ENCODE data around the gene WNT3. TPM values are rescaled to one million over a fixed set of nuclear protein-coding genes. Genes with fewer than 3 reads are reported as not detected.

WNT3 gene
- total RNA-seq, 1 donor: 1.1 TPM

GRCh38 chr17:46817151-46817900, 1.2 kb downstream of the WNT3 start:
- Histone ChIP-seq H3K27me3 (ENCODE audit: insufficient read depth, low read length) (peaks cover 76% of the 10 kb centered on the region), H3K4me2 (ENCODE audit: insufficient read depth, low read length) (no peak overlapping the region), H3K9me3 (ENCODE audit: low read depth, low read length) (no peaks in the 10 kb centered on the region), H3K36me3 (ENCODE audit: insufficient read depth, low read length) (no peaks in the 10 kb centered on the region), H3K79me2 (ENCODE audit: insufficient read depth, low read length) (no peaks in the 10 kb centered on the region), H2AFZ (ENCODE audit: low read length) (no peak overlapping the region), H3K4me3 (ENCODE audit: insufficient read depth, low read length) (no peak overlapping the region), H3K4me1 (ENCODE audit: insufficient read depth, low read length) (peaks cover 9% of the 10 kb centered on the region), H3K27ac (ENCODE audit: low read depth, low read length) (no peak overlapping the region), H4K20me1 (ENCODE audit: insufficient read depth, low read length) (no peaks in the 10 kb centered on the region)
- TF ChIP-seq, protein P1, sequence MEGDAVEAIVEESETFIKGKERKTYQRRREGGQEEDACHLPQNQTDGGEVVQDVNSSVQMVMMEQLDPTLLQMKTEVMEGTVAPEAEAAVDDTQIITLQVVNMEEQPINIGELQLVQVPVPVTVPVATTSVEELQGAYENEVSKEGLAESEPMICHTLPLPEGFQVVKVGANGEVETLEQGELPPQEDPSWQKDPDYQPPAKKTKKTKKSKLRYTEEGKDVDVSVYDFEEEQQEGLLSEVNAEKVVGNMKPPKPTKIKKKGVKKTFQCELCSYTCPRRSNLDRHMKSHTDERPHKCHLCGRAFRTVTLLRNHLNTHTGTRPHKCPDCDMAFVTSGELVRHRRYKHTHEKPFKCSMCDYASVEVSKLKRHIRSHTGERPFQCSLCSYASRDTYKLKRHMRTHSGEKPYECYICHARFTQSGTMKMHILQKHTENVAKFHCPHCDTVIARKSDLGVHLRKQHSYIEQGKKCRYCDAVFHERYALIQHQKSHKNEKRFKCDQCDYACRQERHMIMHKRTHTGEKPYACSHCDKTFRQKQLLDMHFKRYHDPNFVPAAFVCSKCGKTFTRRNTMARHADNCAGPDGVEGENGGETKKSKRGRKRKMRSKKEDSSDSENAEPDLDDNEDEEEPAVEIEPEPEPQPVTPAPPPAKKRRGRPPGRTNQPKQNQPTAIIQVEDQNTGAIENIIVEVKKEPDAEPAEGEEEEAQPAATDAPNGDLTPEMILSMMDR (IDR thresholded peaks at IDR 0.05; ENCODE audit: extremely low read depth, low read depth, low read length): no peak
- peak; percentile 63 for DNase-seq (ENCODE audit: insufficient read length, low spot score, missing footprints)

DNA sequence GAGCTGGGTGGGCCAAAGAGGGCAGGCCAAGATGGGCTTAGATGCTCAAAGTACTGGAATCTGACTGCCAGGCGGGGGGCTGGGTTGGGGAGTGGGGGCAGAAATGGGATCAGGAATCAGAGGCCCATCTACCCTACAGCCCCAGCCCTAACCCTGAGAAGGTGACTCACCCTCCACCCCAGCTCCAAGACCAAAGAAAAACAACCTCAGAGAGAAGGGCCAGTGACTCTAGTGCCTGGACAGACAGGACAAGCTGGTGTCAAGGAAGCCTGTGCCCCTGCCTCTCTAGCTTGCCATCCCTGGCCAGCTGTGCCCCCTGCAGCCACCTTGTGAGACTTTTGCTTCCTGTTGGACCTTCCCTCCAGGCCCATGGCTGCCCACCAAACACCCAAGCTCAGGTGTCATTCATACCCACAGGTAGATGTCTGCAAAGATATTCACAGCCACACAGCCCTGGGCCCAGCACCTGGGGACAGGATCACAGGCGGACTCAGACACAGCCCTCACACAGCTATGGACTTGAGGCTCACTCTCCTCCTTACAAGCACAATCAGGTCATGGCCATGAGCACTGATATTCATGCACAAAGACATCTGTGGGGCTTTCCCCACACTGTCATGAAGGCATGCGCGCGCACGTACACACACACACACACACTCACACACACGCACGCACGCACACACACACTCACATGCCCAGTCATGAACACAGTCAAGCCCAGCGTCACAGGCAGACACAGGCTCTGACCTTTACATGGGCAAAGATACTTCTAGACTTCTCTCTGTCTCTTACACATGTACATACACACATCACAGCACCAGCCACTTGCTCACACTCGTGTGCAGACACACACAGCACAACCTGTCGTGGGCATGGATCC, 2.8 kb downstream of the WNT3 start:
- no peak overlapping the region for H3K4me3 ChIP-seq (ENCODE audit: insufficient read depth, low read length)
- H3K27ac ChIP-seq (ENCODE audit: low read depth, low read length): no peak overlapping the region
- H2AFZ ChIP-seq (ENCODE audit: low read length): no peak overlapping the region
- no peaks in the 10 kb centered on the region for H3K9me3 ChIP-seq (ENCODE audit: low read depth, low read length)
- H3K4me2 ChIP-seq (ENCODE audit: insufficient read depth, low read length): no peak overlapping the region
- no peaks in the 10 kb centered on the region for H3K36me3 ChIP-seq (ENCODE audit: insufficient read depth, low read length)
- TF ChIP-seq, protein P1 (IDR thresholded peaks at IDR 0.05; ENCODE audit: extremely low read depth, low read depth, low read length): no peak
- no peaks in the 10 kb centered on the region for H3K79me2 ChIP-seq (ENCODE audit: insufficient read depth, low read length)
- no peaks in the 10 kb centered on the region for H4K20me1 ChIP-seq (ENCODE audit: insufficient read depth, low read length)
- peaks cover 60% of the 10 kb centered on the region for H3K27me3 ChIP-seq (ENCODE audit: insufficient read depth, low read length)
- DNase-seq (ENCODE audit: insufficient read length, low spot score, missing footprints): peak; percentile 87
- peaks cover 10% of the 10 kb centered on the region for H3K4me1 ChIP-seq (ENCODE audit: insufficient read depth, low read length)

- peak; percentile 18 for DNase-seq (ENCODE audit: insufficient read length, low spot score, missing footprints)
- peaks cover 47% of the 10 kb centered on the region for H3K27me3 ChIP-seq (ENCODE audit: insufficient read depth, low read length)
Observed at GRCh38 chr17:46814446-46814845, 4.0 kb downstream of the WNT3 start.

More at GRCh38 chr17:46814446-46814845, 4.0 kb downstream of the WNT3 start:
- no peaks in the 10 kb centered on the region for H4K20me1 ChIP-seq (ENCODE audit: insufficient read depth, low read length)
- no peak overlapping the region for H3K4me2 ChIP-seq (ENCODE audit: insufficient read depth, low read length)
- H3K4me1 ChIP-seq (ENCODE audit: insufficient read depth, low read length): peaks cover 10% of the 10 kb centered on the region
- H3K9me3 ChIP-seq (ENCODE audit: low read depth, low read length): no peaks in the 10 kb centered on the region
- no peak overlapping the region for H2AFZ ChIP-seq (ENCODE audit: low read length)
- no peaks in the 10 kb centered on the region for H3K36me3 ChIP-seq (ENCODE audit: insufficient read depth, low read length)
- no peaks in the 10 kb centered on the region for H3K79me2 ChIP-seq (ENCODE audit: insufficient read depth, low read length)
- H3K4me3 ChIP-seq (ENCODE audit: insufficient read depth, low read length): no peak overlapping the region
- H3K27ac ChIP-seq (ENCODE audit: low read depth, low read length): no peak overlapping the region
- TF ChIP-seq, protein P1 (IDR thresholded peaks at IDR 0.05; ENCODE audit: extremely low read depth, low read depth, low read length): no peak

Data from osteoblast (primary cell).